Activated CD4-positive, alpha-beta memory T cell treated with anti-CD3 and anti-CD28 coated beads, Interleukin-2, amount 10 ng/mL, durations not matched to agents 7 days and 5 days (primary cell): ENCODE results near the gene CLEC16A. TPM values are rescaled to one million over a fixed set of nuclear protein-coding genes. Genes with fewer than 3 reads are reported as not detected.
A peak's percentile ranks its signal among the peaks of the same experiment; 100 is the strongest.

Experiments used
- CTCF ChIA-PET: fragments of 350-600 bp; sonication (Branson Sonifier 250); formaldehyde crosslinking; loops from one replicate; lab custom pipeline; 2021; ENCODE audit warnings: antibody characterized with exemption, inconsistent platforms; lab: Charles Lee
- POLR2A ChIA-PET: fragments of 350-600 bp; sonication (Branson Sonifier 250); formaldehyde crosslinking; loops from one replicate; lab custom pipeline; 2021; ENCODE audit warnings: antibody characterized with exemption; lab: Charles Lee
- DNase-seq: peaks from one replicate; pipeline ENCODE4 v3.0.0-alpha.2; 2020
- H3K27ac Mint-ChIP-seq: one replicate; pipeline ENCODE4 v1.8.0; 2021; ENCODE audit warnings: mild to moderate bottlenecking, mixed read lengths
- H3K27me3 Mint-ChIP-seq: one replicate; pipeline ENCODE4 v1.8.0; 2021; ENCODE audit warnings: mixed read lengths
- H3K36me3 Mint-ChIP-seq: one replicate; pipeline ENCODE4 v1.8.0; 2021; ENCODE audit warnings: low read depth, mixed read lengths
- H3K4me1 Mint-ChIP-seq: one replicate; pipeline ENCODE4 v1.8.0; 2021; ENCODE audit warnings: mixed read lengths
- H3K4me3 Mint-ChIP-seq: one replicate; pipeline ENCODE4 v1.8.0; 2021; ENCODE audit warnings: mild to moderate bottlenecking, mixed read lengths
- H3K9me3 Mint-ChIP-seq: one replicate; pipeline ENCODE4 v1.8.0; 2021; ENCODE audit warnings: mixed read lengths
- total RNA-seq, 2 experiments: library from RNA; stranded (reverse); gene quantifications; one replicate each; pipeline ENCODE4 v1.2.3, GENCODE V29; 2021

Gene CLEC16A
- total RNA-seq, 2 experiments from 2014 or later: 30.3 to 32.4 TPM

DNA sequence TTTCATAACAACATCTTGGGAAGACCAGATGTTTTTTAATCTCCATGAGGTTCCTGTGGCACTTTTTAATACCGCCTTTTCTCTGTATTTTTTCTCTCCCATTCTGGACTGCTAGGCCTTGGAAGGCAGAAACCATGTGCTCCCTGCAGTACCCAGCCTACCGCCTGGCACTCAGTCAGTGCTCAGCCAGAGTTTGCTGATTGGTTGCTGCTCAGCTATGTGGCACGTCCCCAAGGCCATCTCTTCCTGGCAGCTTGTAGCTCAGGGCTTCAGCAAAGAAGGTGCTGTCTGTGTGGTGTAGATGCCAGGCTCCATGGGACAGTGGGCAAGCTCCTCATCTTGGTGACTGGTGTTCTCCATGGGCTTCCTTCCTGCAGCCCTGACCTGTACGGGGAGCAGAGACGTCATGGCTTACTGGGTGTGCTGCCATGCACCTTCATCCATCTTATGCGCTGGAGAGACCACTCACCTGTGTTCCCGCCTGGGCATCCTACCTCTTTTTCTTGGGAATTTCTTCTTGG, 86.7 kb downstream of the CLEC16A start:
- no peak for DNase-seq
- no peaks in the 10 kb centered on the region for H3K27me3 Mint-ChIP-seq
- peaks cover 37% of the 10 kb centered on the region for H3K9me3 Mint-ChIP-seq
- H3K27ac Mint-ChIP-seq: no peak overlapping the region
- ChIA-PET CTCF (no interaction called here), POLR2A (interaction anchor here (0.8 kb wide), 1 partner anchor 9 kb away, joined by 3 read pairs; no protein-coding TSS in a partner anchor)
- peaks cover 93% of the 10 kb centered on the region for H3K36me3 Mint-ChIP-seq
- H3K4me3 Mint-ChIP-seq: no peak overlapping the region
- H3K4me1 Mint-ChIP-seq: peaks cover 40% of the 10 kb centered on the region

DNA sequence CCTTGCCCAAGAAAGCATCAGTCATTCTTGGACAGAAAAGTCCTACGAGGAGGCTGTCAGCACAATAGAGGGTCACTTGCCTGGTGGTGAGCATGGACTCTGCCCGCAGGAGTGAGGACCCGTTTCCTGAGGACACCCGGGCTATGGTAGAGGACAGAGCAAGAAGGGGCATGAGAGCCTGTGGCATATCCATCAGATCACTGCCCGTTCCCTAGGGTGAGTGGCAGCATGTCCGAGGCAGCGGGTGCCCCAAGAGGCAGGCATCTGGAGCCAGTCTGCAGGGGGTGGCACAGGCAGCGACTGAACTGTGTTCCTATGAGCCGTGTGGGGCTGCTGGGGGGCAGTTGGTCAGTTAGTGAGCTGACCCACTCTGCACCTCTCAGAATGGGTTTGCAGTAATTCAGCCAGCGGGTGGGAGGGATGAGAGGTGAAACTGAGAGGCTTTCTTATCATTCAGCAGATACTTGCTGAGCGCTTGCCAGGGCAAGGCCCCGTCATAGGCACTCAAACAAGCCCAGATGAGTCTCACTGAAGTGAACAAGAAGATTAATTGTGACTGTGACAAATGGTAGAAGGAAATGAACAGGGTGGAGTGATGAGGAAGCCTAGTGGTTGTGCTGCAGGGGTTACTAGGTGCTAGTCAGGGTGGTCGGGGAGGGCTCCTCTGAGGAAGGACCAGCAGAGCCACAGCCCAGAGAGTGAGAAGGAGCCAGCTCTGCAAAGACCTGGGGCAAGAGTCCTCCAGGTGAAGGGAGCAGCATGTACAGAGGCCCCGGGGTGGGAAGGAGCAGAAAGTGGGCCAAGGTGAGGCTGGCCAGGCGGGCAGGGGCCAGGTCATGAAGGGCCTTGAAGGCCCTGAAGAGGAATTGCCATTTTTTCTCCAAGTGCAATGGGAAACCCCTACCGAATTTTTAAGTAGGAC, 87.9 kb downstream of the CLEC16A start:
- ChIA-PET POLR2A (no interaction called here), CTCF (no interaction called here)
- no peaks in the 10 kb centered on the region for H3K27me3 Mint-ChIP-seq
- H3K36me3 Mint-ChIP-seq: peaks cover 88% of the 10 kb centered on the region
- no peak for DNase-seq
- H3K4me1 Mint-ChIP-seq: peaks cover 39% of the 10 kb centered on the region
- peak overlapping the region; percentile 3 for H3K27ac Mint-ChIP-seq
- H3K4me3 Mint-ChIP-seq: no peak overlapping the region
- peaks cover 25% of the 10 kb centered on the region for H3K9me3 Mint-ChIP-seq

DNA sequence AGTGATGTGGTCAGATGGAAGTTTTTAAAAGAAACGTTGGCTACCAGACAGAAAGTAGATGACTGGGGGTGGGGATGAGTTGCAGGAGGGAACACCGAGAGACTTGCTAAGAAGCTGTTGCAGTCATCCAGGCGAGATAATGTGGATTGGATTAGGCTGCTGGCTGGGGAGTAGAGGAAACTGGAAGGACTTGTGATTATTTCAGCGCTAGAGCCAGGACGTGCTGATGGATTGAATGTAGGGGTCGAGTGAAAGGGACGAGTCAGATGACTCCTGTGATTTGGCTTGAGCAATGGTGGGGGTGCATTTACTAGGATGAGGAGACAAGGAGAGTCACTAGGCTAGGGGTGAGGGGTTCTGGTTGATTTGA, 88.5 kb downstream of the CLEC16A start:
- Mint-ChIP-seq H3K27me3 (no peaks in the 10 kb centered on the region), H3K4me3 (no peak overlapping the region), H3K4me1 (peaks cover 39% of the 10 kb centered on the region), H3K9me3 (peaks cover 20% of the 10 kb centered on the region), H3K36me3 (peaks cover 85% of the 10 kb centered on the region), H3K27ac (peak overlapping the region; percentile 3)
- DNase-seq: no peak
- ChIA-PET POLR2A (no interaction called here), CTCF (interaction anchor here (1.7 kb wide), 1 partner anchor 10 kb away, joined by 6 read pairs; no protein-coding TSS in a partner anchor)

DNA sequence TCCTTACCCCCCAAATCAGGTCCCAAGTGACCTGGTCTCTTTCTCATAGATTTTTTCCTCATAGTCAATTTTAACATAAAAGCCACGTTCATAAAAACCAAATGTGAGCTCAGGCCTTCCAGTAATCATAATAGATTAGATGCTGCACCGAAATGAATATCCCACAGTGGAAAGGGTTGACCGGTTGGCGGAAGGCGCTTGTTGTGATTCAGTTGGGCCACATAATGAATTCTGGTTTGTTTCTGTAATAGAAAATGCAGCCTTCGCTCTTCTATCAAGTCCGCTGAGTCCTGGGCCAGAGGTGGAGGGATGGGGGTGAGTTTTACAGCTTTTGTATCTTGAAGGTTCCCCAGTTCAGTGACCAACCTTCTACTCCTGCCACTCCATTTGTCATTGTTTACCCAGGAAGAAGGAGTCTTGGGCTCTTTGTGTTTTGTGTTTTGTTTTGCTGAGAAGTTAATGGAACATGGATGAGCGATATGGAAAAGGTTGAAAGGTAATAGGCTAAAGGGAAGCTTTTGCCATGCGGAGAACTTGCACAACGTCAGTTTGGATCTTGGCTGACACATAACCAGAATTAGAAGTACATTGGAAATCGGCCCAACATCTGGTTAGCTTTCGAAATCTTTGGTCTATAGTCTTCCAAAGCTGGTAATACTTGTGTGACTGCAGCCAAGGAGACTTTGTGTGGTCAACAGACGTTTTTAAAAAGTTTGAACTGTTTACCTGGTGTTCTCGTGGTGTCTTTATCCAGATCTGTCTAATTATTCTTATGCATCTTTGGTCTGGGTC, 89.5 kb downstream of the CLEC16A start:
- ChIA-PET CTCF (interaction anchor here (1.4 to 1.7 kb wide), 2 partner anchors 10 to 70 kb away, joined by 4 to 6 read pairs; no protein-coding TSS in a partner anchor), POLR2A (interaction anchor here (0.6 to 1.3 kb wide), 4 partner anchors 9 to 116 kb away, joined by 3 to 6 read pairs (median 3); no protein-coding TSS in a partner anchor)
- peaks cover 82% of the 10 kb centered on the region for H3K36me3 Mint-ChIP-seq
- no peak overlapping the region for H3K4me3 Mint-ChIP-seq
- no peak for DNase-seq
- H3K27ac Mint-ChIP-seq: no peak overlapping the region
- H3K9me3 Mint-ChIP-seq: peaks cover 11% of the 10 kb centered on the region
- no peaks in the 10 kb centered on the region for H3K27me3 Mint-ChIP-seq
- H3K4me1 Mint-ChIP-seq: peaks cover 40% of the 10 kb centered on the region

DNA sequence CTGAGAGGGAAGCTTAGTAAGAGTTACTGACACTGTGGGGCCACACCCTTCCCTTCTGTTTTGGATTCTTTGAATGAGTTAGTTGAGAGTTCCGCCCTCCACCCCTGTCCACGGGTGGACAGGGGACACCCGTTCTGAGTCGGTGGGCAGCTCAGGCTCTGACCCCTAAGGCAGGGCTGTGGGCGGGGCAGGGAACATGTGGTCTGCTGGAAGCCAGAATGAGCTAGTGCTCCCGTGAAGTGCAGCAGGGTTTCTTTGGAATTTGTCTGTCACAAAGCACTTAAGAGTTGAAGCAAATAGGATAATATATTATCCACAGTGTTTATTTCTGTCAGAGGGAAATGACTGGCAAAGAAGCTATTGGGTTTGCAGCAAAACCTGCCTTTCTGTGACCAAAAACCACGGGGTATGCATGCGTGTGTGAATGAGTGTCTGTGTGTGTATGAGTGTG, 90.1 kb downstream of the CLEC16A start:
- Mint-ChIP-seq H3K36me3 (peaks cover 76% of the 10 kb centered on the region), H3K9me3 (peaks cover 5% of the 10 kb centered on the region), H3K4me1 (peaks cover 40% of the 10 kb centered on the region), H3K4me3 (no peak overlapping the region), H3K27me3 (no peaks in the 10 kb centered on the region), H3K27ac (no peak overlapping the region)
- POLR2A ChIA-PET: interaction anchor here (0.6 to 1.3 kb wide), 4 partner anchors 9 to 115 kb away, joined by 3 to 6 read pairs (median 3); no protein-coding TSS in a partner anchor
- DNase-seq: no peak
- CTCF ChIA-PET: interaction anchor here (1.4 to 2.1 kb wide), 3 partner anchors 9 to 221 kb away, joined by 4 to 6 read pairs (median 5); partner anchors contain the start of gene SOCS1

DNA sequence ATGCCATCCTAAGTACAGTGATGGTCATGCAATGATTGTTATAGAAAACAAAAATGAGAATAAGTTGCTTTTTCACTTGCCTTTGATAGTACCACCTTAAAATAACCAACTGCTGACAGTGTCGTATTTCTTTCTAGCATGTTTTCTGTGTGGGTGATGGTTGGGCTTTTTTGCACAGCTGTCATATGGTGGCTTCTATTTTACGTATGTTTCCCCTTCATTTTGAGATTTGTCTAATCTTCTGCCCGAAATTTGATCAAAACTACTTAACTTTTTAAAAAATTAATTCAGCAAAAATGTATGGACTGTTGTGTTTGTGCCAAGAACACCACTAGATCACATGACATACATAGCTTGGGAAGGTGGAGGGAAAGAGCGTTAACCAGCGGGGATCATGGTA, 90.7 kb downstream of the CLEC16A start:
- H3K27me3 Mint-ChIP-seq: no peaks in the 10 kb centered on the region
- H3K27ac Mint-ChIP-seq: no peak overlapping the region
- POLR2A ChIA-PET: interaction anchor here (1.3 kb wide), 1 partner anchor 10 kb away, joined by 6 read pairs; no protein-coding TSS in a partner anchor
- H3K4me1 Mint-ChIP-seq: peaks cover 40% of the 10 kb centered on the region
- H3K4me3 Mint-ChIP-seq: no peak overlapping the region
- CTCF ChIA-PET: interaction anchor here (1.4 to 2.1 kb wide), 2 partner anchors 71 to 220 kb away, joined by 4 to 5 read pairs; partner anchors contain the start of gene SOCS1
- peaks cover 76% of the 10 kb centered on the region for H3K36me3 Mint-ChIP-seq
- no peaks in the 10 kb centered on the region for H3K9me3 Mint-ChIP-seq
- no peak for DNase-seq

DNA sequence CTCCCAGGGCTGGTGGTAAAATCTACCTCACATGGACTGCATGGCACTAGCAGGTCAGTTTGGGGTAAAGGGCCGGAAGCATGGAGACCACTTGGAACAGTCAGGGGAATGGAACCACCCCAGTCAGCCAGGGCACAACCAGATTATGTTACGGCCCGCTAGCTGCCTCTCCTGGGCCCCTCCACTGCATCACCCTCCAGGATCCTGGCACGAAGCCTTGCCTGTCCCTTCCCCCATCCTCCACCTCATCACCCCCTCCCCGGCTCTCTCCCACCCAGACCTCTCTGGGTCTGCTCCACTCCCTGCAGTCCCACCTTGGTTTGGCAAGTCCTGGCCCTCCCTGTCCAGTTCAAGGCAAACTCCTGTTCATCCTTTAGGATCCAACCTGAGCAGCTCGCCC, 91.7 kb downstream of the CLEC16A start:
- peaks cover 38% of the 10 kb centered on the region for H3K4me1 Mint-ChIP-seq
- no peaks in the 10 kb centered on the region for H3K27me3 Mint-ChIP-seq
- H3K9me3 Mint-ChIP-seq: no peaks in the 10 kb centered on the region
- no peak overlapping the region for H3K4me3 Mint-ChIP-seq
- peaks cover 68% of the 10 kb centered on the region for H3K36me3 Mint-ChIP-seq
- no peak overlapping the region for H3K27ac Mint-ChIP-seq
- ChIA-PET POLR2A (interaction anchor here (1.8 kb wide), 1 partner anchor 16 kb away, joined by 5 read pairs; no protein-coding TSS in a partner anchor), CTCF (interaction anchor here (0.8 to 2.1 kb wide), 2 partner anchors 219 to 335 kb away, joined by 3 to 5 read pairs; partner anchors contain the start of gene SOCS1)
- DNase-seq: no peak

DNA sequence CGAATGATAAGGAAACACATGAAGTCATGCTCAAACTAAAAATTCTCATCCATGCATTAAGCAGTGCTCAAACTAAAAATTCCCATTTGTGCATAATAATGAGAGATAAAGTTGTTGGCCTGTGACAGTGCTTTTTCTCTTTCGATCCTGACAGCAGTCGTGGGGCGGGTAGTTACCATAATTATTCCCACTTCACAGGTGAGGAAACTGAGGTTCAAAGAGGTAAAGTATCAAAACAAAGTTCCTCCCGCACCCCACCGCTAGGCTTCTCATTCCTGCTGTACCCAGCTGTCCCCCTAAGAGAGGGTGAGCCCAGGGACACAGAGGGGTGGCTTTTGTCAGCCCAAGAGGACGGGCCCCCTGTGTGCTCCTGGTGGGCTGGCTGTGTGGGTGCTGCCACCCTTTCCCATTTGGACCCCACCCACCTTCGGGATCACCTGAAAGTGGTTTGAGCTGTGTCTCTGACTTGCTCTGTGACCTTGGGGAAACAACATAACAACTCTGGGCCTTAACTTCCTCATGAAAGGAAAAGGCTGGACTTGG, 92.6 kb downstream of the CLEC16A start:
- H3K27me3 Mint-ChIP-seq: no peaks in the 10 kb centered on the region
- peaks cover 67% of the 10 kb centered on the region for H3K36me3 Mint-ChIP-seq
- H3K27ac Mint-ChIP-seq: no peak overlapping the region
- ChIA-PET POLR2A (interaction anchor here (1.8 kb wide), 1 partner anchor 15 kb away, joined by 5 read pairs; no protein-coding TSS in a partner anchor), CTCF (interaction anchor here (0.5 to 0.7 kb wide), 2 partner anchors 11 to 334 kb away, joined by 3 to 4 read pairs; no protein-coding TSS in a partner anchor)
- H3K9me3 Mint-ChIP-seq: no peaks in the 10 kb centered on the region
- peaks cover 39% of the 10 kb centered on the region for H3K4me1 Mint-ChIP-seq
- DNase-seq: no peak
- H3K4me3 Mint-ChIP-seq: no peak overlapping the region

DNA sequence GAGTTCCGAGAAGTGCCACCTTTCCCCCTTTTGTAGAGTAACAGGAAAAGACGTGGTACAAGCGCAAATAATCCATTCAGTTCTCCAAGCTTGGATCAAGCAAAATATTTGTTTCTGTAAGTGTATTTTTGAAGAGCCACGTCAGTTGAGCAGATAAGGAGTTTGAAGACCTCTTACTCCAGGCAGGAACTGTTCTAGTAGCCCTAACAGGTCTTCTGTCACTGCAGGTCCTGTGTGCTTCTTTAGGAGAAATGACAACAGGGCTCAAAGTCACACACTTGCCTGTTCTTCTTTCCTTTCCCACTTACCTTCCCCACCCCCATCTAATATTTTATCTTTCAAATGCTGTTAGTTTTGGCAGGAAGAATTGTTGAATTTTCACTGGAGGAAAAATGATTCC, 93.9 kb downstream of the CLEC16A start:
- peaks cover 58% of the 10 kb centered on the region for H3K36me3 Mint-ChIP-seq
- DNase-seq: no peak
- H3K9me3 Mint-ChIP-seq: no peaks in the 10 kb centered on the region
- CTCF ChIA-PET: interaction anchor here (1.0 kb wide), 1 partner anchor 54 kb away, joined by 3 read pairs; no protein-coding TSS in a partner anchor
- POLR2A ChIA-PET: interaction anchor here (1.8 kb wide), 1 partner anchor 14 kb away, joined by 5 read pairs; no protein-coding TSS in a partner anchor
- H3K4me3 Mint-ChIP-seq: no peak overlapping the region
- no peak overlapping the region for H3K27ac Mint-ChIP-seq
- no peaks in the 10 kb centered on the region for H3K27me3 Mint-ChIP-seq
- H3K4me1 Mint-ChIP-seq: peaks cover 29% of the 10 kb centered on the region

DNA sequence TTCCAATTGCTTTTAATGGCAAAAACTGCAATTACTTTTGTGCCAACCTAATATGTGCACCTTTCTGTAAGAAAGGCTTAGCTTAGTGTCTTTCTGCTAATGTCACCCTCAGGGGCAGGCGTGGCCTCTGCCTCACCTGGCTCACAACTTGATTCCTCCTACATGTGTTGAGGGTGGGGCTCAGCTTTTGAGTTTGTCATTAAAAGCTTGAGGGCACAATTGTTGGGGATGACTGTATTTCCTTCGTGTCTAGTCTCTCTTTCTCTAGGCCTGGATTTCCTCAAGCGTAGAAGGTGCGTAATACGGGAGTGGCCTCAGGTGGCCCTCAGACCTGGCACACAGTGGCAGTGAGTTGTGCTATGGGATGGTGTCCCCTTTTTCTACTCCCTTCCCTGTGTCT, 94.4 kb downstream of the CLEC16A start:
- no peaks in the 10 kb centered on the region for H3K27me3 Mint-ChIP-seq
- no peak overlapping the region for H3K27ac Mint-ChIP-seq
- peaks cover 25% of the 10 kb centered on the region for H3K4me1 Mint-ChIP-seq
- H3K9me3 Mint-ChIP-seq: no peaks in the 10 kb centered on the region
- H3K4me3 Mint-ChIP-seq: no peak overlapping the region
- H3K36me3 Mint-ChIP-seq: peaks cover 62% of the 10 kb centered on the region
- ChIA-PET CTCF (no interaction called here), POLR2A (interaction anchor here (1.8 kb wide), 1 partner anchor 13 kb away, joined by 5 read pairs; no protein-coding TSS in a partner anchor)
- no peak for DNase-seq

DNA sequence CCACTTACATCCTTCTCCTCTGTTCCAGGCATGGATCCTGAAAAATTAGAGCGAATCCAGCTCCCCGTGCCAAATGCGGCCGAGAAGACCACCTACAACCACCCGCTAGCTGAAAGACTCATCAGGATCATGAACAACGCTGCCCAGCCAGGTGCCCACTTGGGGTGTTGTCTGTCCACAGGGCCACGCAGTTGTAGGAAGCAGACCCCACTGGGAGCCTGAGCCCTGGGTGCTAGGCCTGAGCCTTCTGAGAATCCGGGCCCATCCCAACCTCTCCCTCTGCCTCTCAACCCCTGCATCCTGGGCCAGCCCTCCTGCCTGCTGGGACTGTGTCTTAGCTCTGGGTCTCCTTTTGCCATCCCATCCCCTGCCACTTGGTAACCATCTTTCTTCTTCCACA, 95.4 kb downstream of the CLEC16A start:
- Mint-ChIP-seq H3K27me3 (no peaks in the 10 kb centered on the region), H3K4me1 (peaks cover 16% of the 10 kb centered on the region), H3K27ac (no peak overlapping the region), H3K36me3 (peaks cover 56% of the 10 kb centered on the region), H3K9me3 (no peaks in the 10 kb centered on the region), H3K4me3 (no peak overlapping the region)
- ChIA-PET POLR2A (interaction anchor here (1.8 kb wide), 1 partner anchor 12 kb away, joined by 5 read pairs; no protein-coding TSS in a partner anchor), CTCF (no interaction called here)
- no peak for DNase-seq

DNA sequence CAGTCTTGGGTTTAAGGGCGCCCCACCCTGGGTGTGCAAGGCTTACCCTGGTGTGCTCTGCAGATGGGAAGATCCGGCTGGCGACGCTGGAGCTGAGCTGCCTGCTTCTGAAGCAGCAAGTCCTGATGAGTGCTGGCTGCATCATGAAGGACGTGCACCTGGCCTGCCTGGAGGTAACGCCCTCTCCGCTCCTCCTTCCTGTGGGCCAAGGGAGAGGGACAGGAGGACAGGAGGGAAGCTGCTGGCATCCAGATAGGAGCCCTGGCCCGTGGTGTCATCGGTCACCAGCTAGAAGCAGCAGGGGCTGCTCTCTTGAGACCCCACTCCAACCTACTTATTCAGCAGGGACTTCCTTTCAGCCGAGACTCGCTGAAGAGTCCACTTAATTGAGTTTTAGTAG, 97.8 kb downstream of the CLEC16A start:
- Mint-ChIP-seq H3K27me3 (no peaks in the 10 kb centered on the region), H3K9me3 (no peaks in the 10 kb centered on the region), H3K4me1 (peaks cover 29% of the 10 kb centered on the region), H3K36me3 (peaks cover 59% of the 10 kb centered on the region), H3K4me3 (no peak overlapping the region), H3K27ac (no peak overlapping the region)
- CTCF ChIA-PET: no interaction called here
- POLR2A ChIA-PET: no interaction called here
- no peak for DNase-seq
